A549 (cell line): ENCODE results near the gene SPATA46.

Experiments
- POLR2A ChIP-seq: IDR thresholded peaks from 2 replicates; pipeline ENCODE4 v1.6.1; 2012; ENCODE audit warnings: mild to moderate bottlenecking, low read length
- TF ChIP-seq, protein P1 (sequence below): fragments of >200 bp; sonication (Bioruptor Twin); formaldehyde crosslinking; IDR thresholded peaks from 3 replicates; pipeline ENCODE4 v1.5.1; 2016

GRCh38 chr1:162373541-162374260 lies 3.0 kb downstream of the SPATA46 start:
- no peak for TF ChIP-seq POLR2A
- TF ChIP-seq, protein P1, sequence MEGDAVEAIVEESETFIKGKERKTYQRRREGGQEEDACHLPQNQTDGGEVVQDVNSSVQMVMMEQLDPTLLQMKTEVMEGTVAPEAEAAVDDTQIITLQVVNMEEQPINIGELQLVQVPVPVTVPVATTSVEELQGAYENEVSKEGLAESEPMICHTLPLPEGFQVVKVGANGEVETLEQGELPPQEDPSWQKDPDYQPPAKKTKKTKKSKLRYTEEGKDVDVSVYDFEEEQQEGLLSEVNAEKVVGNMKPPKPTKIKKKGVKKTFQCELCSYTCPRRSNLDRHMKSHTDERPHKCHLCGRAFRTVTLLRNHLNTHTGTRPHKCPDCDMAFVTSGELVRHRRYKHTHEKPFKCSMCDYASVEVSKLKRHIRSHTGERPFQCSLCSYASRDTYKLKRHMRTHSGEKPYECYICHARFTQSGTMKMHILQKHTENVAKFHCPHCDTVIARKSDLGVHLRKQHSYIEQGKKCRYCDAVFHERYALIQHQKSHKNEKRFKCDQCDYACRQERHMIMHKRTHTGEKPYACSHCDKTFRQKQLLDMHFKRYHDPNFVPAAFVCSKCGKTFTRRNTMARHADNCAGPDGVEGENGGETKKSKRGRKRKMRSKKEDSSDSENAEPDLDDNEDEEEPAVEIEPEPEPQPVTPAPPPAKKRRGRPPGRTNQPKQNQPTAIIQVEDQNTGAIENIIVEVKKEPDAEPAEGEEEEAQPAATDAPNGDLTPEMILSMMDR: no peak
